NCI-H146 (cell line): ENCODE results near the gene AMY2A.
"Not testable (repeated sequence)": the region's sequence is repeated elsewhere in the genome, so short reads cannot be mapped to it uniquely, and the experiment has no call there.

Source experiments
- DNase-seq: peaks from one replicate; lab custom pipeline; 2025; lab: John Stamatoyannopoulos, UW

AMY2A gene

GRCh38 chr1:103616994-103617477 is at the start of gene AMY2A:
Gene AMY2A (plus strand): TSS chr1:103617427. CDS start chr1:103617441, 14 bp downstream.
- not testable (repeated sequence) for DNase-seq

GRCh38 chr1:103569493-103569892 is 47.7 kb upstream of the AMY2A start:
- no peak for DNase-seq

- not testable (repeated sequence) for DNase-seq
Observed at GRCh38 chr1:103571289-103571688, 45.9 kb upstream of the AMY2A start, which contains the start of gene AMY2B. Gene AMY2B (plus strand): TSS chr1:103571589. CDS start chr1:103571603, 14 bp downstream.

- DNase-seq: no peak
Observed at GRCh38 chr1:103576065-103576464, 41.2 kb upstream of the AMY2A start.

GRCh38 chr1:103576784-103577183 is 40.4 kb upstream of the AMY2A start:
- not testable (repeated sequence) for DNase-seq

- DNase-seq: no peak
Observed at GRCh38 chr1:103582464-103582863, 34.8 kb upstream of the AMY2A start.

GRCh38 chr1:103583887-103584286 is 33.3 kb upstream of the AMY2A start:
- DNase-seq: no peak

- no peak for DNase-seq
Observed at GRCh38 chr1:103584537-103584936, 32.7 kb upstream of the AMY2A start.

GRCh38 chr1:103602740-103603139 is 14.5 kb upstream of the AMY2A start:
- not testable (repeated sequence) for DNase-seq

GRCh38 chr1:103616362-103616761 is 865 bp upstream of the AMY2A start:
- no peak for DNase-seq

- DNase-seq: not testable (repeated sequence)
Observed at GRCh38 chr1:103627436-103627835, 10.2 kb downstream of the AMY2A start.

- not testable (repeated sequence) for DNase-seq
Observed at GRCh38 chr1:103641194-103641593, 24.0 kb downstream of the AMY2A start.

- not testable (repeated sequence) for DNase-seq
Observed at GRCh38 chr1:103643908-103644307, 26.7 kb downstream of the AMY2A start.

- not testable (repeated sequence) for DNase-seq
Observed at GRCh38 chr1:103650305-103650704, 33.1 kb downstream of the AMY2A start.

- not testable (repeated sequence) for DNase-seq
Observed at GRCh38 chr1:103650889-103651288, 33.7 kb downstream of the AMY2A start.

- not testable (repeated sequence) for DNase-seq
Observed at GRCh38 chr1:103654133-103654532, 36.9 kb downstream of the AMY2A start.

GRCh38 chr1:103655460-103655859 is 38.2 kb downstream of the AMY2A start, which contains the start of gene AMY1A:
Gene AMY1A (plus strand): TSS chr1:103655760. CDS start chr1:103656331, 571 bp downstream.
- DNase-seq: not testable (repeated sequence)
